Stimulated activated CD4-positive, alpha-beta T cell treated with anti-CD3 and anti-CD28 coated beads, Interleukin-4, amount 100 ng/mL, for 4 hours (primary cell): ENCODE data around the gene SMPD2.

Experiments used
- DNase-seq, 2 experiments: peaks; one replicate each; pipeline ENCODE4 v3.0.0-alpha.2; 2020

Gene SMPD2

DNA sequence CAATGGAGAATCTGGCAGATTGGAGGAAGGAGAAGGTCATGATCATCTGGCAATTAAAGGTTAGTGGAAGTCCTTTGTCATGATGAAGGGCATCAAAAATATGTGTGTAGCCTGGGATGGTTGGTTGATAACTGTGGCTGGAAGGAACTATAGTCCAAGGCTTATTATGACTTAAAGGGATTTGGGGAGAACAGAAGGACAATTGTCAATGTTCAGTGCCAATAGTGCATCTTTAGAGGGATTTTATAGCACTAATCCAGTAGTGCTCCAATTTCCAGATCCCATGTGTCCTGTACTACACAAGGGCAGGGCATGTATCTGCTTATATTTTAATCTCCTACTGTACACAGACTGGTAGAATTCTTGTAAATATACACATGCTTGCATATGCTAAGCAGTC is 47.5 kb downstream of the SMPD2 start:
- DNase-seq = no peak

DNA sequence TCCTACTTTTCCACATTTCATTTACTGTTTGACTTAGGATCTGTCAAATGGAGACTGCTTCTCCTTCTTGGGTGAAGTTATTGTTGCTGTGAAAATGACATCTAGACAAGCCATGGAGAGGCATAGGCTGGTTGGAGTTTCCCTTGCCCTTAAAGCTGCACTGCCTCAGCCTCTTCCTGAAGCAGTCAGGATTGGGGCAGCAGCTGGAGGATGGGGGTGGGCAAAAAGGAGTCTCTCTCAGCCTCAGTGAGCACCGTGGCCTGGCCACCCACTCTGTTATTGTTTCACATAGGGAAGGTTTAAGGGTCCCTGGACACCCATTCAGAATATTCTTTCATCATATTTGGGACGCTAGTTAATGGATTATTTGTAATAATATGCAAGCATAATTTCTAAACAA is 50.2 kb downstream of the SMPD2 start:
- DNase-seq = no peak

DNA sequence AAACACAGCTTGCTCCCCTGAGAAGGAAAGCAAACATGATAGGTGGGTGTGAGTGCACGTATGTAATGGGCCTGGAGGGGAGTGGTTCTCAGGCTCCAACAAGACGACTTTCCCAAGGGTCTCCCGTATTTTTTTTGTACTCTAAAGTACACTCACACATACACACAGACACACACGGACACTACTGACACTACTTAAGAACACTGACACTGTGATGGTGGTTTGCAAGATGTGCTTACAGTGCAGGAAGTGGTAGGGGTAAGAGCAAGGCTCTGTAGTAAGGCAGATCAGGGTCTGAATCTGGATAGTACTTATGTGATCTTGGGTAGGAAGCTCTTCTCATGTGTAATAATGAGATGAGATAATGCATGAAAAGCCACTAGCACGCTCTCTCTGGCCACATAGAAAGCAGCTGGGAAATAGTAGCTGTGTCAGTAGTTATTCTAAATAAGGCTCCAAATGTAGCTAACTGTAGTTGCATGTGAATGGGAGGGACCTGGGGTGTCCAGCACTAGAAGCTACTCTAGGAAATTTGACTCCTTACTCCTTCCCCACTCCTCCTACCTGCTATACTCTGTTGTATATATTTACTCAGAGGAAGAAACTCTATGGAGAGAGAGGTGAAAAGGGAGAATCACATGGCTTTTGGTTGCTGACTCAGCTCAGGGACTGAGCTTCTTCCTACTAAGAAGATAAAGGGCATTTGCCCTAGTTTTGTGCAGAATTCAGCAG is 50.8 kb downstream of the SMPD2 start:
- DNase-seq = no peak
